Tongue (tissue), 2 donors: Measurements from ENCODE around the gene AQP11. TPM values are rescaled to one million over a fixed set of nuclear protein-coding genes. Genes with fewer than 3 reads are reported as not detected.

Experiments
- small RNA-seq: library from RNA; depleted of rRNA; stranded (forward); fragments of <200 nt; gene quantifications from one replicate; pipeline ENCODE3, GENCODE V24; 2014; ENCODE audit warnings: low replicate concordance
- total RNA-seq: library from RNA; depleted of rRNA; stranded (reverse); fragments of >200 nt; gene quantifications from one replicate; pipeline ENCODE4 v1.2.3, GENCODE V29; 2014

The AQP11 gene
- total RNA-seq, 1 donor from 2014 or later = 1.4 TPM

Small RNA genes within 50 kb of the gene (small RNA-seq; reads per million reads assigned to genes)
- not detected for gene RNU7-59P

Other genes with a start within 250 kb of the AQP11 start
- gene PAK1, start 115.9 kb upstream of the AQP11 start, total RNA-seq = 69.1 TPM
- gene CLNS1A, start 47.8 kb downstream of the AQP11 start, total RNA-seq = 113 TPM
- 73.4 TPM for gene RSF1, start 230.8 kb downstream of the AQP11 start, total RNA-seq
- gene AAMDC, start 231.2 kb downstream of the AQP11 start, total RNA-seq = 14.7 TPM